ENCODE data around the gene SLC30A1.
"Not testable (repeated sequence)": the region's sequence is repeated elsewhere in the genome, so short reads cannot be mapped to it uniquely, and the experiment has no call there.

The SLC30A1 gene, protein sequence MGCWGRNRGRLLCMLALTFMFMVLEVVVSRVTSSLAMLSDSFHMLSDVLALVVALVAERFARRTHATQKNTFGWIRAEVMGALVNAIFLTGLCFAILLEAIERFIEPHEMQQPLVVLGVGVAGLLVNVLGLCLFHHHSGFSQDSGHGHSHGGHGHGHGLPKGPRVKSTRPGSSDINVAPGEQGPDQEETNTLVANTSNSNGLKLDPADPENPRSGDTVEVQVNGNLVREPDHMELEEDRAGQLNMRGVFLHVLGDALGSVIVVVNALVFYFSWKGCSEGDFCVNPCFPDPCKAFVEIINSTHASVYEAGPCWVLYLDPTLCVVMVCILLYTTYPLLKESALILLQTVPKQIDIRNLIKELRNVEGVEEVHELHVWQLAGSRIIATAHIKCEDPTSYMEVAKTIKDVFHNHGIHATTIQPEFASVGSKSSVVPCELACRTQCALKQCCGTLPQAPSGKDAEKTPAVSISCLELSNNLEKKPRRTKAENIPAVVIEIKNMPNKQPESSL

DNA sequence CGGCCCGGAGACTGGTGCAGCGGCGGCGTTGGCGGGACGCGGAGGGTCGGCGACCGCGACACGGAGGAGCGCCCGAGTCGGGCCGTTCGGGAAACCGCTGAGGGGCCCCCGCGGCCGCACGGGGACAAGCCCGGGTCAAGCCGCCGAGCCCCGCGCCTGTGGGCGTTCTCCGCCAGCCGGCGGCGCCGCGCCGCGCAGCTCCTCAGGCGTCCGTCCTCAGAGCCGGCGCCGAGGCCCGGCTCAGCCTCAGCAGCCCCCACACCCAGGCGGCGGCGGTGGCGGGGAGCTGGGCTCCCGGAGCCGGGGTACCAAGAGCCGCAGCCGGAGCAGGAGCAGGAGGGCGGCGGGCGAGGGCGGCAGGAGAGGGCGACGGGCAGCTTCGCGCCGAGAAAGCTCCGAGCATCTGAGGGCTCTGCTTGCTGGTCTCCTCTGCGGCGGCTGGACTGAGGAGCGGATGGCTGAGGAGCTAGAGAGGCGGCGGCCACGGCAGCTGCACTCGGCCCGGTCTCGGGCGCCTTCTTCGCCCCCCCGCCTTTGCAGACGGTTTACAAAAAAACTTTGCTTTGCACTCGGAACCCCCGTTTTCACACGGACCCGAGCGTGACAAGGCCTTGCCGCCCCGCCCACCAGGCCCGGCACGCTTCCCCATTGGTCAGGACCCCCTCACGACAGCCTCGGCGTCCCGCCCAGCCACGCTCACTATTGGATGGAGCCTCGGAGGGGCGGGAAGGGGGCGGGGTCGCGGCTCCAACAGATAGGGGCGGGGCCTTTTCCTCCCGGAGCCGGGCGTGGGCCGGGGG, at the start of gene SLC30A1:
TSS of gene SLC30A1 (minus strand) at position 522 of the 800 bp plus-strand sequence. CDS start 549 bp downstream, outside the sequence.
- DNase-seq (ENCODE audit: low read depth) = peak; percentile 99

GRCh38 chr1:211628417-211628816, 49.5 kb upstream of the SLC30A1 start:
- no peak for DNase-seq (ENCODE audit: low read depth)

DNA sequence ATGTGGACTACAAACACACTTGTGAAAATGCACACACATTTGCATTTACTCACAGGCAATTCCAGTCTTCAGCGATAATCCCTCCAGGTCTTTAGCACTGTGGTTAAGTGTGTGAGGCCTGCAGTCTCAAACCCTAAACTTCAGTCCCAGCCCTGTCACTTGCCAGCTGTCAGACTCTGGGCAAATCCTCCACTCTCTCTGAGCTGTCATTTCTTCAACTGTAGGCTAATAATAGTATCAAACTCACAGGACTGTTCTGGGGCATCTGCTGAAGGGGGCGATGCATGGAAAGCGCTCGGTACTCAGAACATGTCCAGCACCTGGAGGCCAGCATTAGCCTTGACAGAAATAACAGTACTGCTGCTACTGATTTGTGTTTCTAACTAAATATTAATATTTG, 48.3 kb upstream of the SLC30A1 start:
- DNase-seq (ENCODE audit: low read depth) = no peak

GRCh38 chr1:211625866-211626265, 46.9 kb upstream of the SLC30A1 start:
- DNase-seq (ENCODE audit: low read depth) = not testable (repeated sequence)

GRCh38 chr1:211625040-211625439, 46.1 kb upstream of the SLC30A1 start:
- DNase-seq (ENCODE audit: low read depth) = no peak

DNA sequence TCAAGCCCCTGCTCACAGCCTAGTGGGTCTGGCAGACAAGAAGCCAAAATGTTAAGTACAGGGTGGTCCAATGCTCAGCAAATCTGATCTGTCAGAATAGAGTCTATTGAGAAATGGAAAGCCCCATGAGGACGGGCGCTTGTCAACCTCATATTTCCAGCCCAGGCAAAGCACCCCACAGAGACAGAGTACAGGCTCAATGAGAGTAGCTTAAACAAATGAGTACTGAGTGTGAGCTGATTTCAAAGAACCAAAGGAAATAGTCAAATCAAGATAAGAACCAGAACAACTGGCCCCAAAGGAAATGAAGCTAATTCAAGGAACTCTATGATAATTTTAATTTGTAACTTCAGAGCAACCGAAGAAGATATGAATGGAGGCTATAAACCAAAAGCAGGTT, 44.6 kb upstream of the SLC30A1 start:
- no peak for DNase-seq (ENCODE audit: low read depth)

GRCh38 chr1:211621447-211622198, 42.7 kb upstream of the SLC30A1 start:
- DNase-seq (ENCODE audit: low read depth) = no peak

GRCh38 chr1:211620097-211620496, 41.1 kb upstream of the SLC30A1 start:
- DNase-seq (ENCODE audit: low read depth) = no peak

GRCh38 chr1:211619033-211619996, 40.4 kb upstream of the SLC30A1 start:
- DNase-seq (ENCODE audit: low read depth) = no peak

GRCh38 chr1:211616965-211617297, 38.0 kb upstream of the SLC30A1 start:
- DNase-seq (ENCODE audit: low read depth) = no peak

- no peak for DNase-seq (ENCODE audit: low read depth)
These were observed 37.4 kb upstream of the SLC30A1 start for GRCh38 chr1:211616231-211616964.

DNA sequence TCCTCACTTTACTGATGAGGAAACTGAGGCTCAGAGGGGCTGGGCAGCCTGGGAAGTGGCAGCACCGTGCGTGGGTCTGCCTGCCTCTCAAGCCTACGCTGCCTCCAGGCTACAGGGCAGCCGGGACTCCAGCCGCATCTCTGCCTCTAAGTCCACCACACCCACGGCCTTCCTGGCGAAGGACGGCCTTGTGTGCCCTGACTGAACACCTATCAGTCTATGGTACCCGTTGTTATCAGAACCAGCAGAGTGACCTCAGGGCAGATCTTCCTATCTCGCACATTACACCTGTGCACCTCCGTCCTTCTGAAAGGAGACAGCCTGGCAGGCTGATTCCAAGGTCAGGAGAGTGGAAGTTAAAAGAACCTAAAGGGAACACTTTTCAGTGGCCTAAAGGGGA, 35.7 kb upstream of the SLC30A1 start:
- DNase-seq (ENCODE audit: low read depth) = no peak

DNA sequence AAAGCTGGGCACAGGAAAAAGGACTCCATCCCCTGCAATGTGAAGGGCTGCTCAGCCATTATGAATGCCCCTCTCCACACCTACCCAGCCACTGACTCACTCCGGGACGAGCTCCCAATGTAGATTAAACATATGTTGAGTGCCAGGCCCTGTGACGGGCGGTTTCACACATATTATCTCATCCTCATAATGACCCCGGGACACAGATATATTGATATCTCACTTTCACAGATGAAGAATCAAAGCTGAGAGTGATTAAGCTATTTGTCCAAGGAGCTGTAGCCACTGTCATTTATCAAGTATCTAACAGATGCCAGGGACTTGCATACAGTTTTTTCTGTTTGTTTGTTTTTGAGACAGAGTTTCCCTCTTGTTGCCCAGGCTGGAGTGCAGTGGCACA, 35.0 kb upstream of the SLC30A1 start:
- DNase-seq (ENCODE audit: low read depth) = no peak

GRCh38 chr1:211613108-211613947, 34.4 kb upstream of the SLC30A1 start:
- no peak for DNase-seq (ENCODE audit: low read depth)

DNA sequence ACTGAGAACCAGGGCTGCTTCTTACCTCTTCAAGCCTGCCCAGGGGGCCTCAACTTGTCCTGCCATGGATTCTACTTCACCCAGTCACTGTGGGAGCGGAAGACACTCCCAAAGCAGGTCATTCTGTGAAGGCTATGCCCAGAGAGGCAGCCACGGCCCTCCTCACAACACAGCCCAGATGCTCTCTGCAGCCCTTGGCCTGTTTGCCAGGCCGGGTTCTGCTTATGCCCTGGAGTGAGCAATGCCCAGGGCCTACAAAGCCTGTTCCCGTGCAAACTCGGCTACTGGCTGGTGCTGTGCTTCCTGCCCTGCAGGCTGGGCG, 33.8 kb upstream of the SLC30A1 start:
- no peak for DNase-seq (ENCODE audit: low read depth)

- DNase-seq (ENCODE audit: low read depth) = no peak
These were observed 32.9 kb upstream of the SLC30A1 start for GRCh38 chr1:211611818-211612217.

DNA sequence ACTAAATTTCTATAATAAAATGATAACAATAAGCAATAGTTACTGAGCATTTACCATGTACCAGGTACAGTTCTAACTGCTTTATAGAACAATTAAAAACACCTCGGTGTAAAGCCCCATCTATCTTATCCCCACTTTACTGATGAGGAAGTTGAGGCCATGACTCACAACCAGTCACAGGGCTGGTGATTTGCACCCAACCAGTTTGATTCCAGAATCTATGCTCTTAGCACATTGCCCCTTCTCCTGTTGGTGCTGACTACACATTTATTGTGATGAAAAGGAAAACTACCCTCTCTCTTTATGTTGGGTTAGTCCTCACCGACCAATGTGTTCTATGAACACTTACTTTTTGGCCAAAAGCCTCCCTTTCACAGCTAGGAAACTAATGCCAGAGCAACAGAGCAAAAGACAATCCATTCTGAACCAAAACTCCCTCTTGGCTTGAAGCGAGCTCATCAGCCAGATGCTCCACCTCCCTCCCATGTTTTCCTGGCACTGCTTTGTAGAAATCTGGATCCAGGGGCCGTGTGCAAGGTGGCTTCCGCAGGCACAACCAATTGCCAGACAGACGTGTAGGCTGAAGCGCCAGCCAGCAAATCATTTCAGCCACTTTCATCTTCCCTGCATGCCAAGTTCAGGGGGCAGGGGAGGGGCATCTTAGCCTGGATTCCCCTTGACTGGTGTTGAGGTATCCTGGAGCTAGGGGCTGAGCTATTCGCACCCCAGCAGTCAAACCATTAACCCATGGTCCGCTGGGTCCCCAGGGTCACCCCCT, 32.0 kb upstream of the SLC30A1 start:
- no peak for DNase-seq (ENCODE audit: low read depth)

- no peak for DNase-seq (ENCODE audit: low read depth)
These were observed 30.4 kb upstream of the SLC30A1 start for GRCh38 chr1:211609120-211610024.
